Activated T-cell treated with anti-CD3 and anti-CD28 coated beads, Interleukin-2, amount 50 U/mL, for 72 hours (primary cell): ENCODE measurements around the gene CDC14C. TPM values are rescaled to one million over a fixed set of nuclear protein-coding genes. Genes with fewer than 3 reads are reported as not detected.
"Not testable (repeated sequence)": the region's sequence is repeated elsewhere in the genome, so short reads cannot be mapped to it uniquely, and the experiment has no call there.

Source experiments
- ATAC-seq, 2 donors: fragments of 150-1000 bp; cut with Tn5 transposase; replicated peaks in 1 of 2; 2 replicates each; pipeline ENCODE4 v1.10.0; 2021; ENCODE audit warnings: moderate library complexity in 2 of 2, mild to moderate bottlenecking in 1 of 2
- DNase-seq, 2 donors: peaks; one replicate each; pipeline ENCODE4 v3.0.0; 2021 to 2022; ENCODE audit warnings: mixed read lengths in 1 of 2
- H3K27ac Mint-ChIP-seq: one replicate; pipeline ENCODE4 v1.8.0; 2022; ENCODE audit warnings: mild to moderate bottlenecking, moderate library complexity, mixed read lengths
- H3K27me3 Mint-ChIP-seq: one replicate; pipeline ENCODE4 v1.8.0; 2022; ENCODE audit warnings: low read depth, mixed read lengths
- H3K36me3 Mint-ChIP-seq, 2 donors: one replicate each; pipeline ENCODE4 v1.8.0; 2022; ENCODE audit warnings: mixed read lengths in 2 of 2, mild to moderate bottlenecking in 1 of 2; ENCODE audit not compliant: insufficient read depth in 2 of 2
- H3K4me1 Mint-ChIP-seq: one replicate; pipeline ENCODE4 v1.8.0; 2022; ENCODE audit warnings: low read depth, mixed read lengths
- H3K4me3 Mint-ChIP-seq, 2 donors: one replicate each; pipeline ENCODE4 v1.8.0; 2022; ENCODE audit warnings: mild to moderate bottlenecking in 2 of 2, mixed read lengths in 2 of 2, moderate library complexity in 2 of 2
- H3K9me3 Mint-ChIP-seq, 2 donors: one replicate each; pipeline ENCODE4 v1.8.0; 2022; ENCODE audit warnings: mixed read lengths in 2 of 2
- total RNA-seq, 2 donors: library from RNA; stranded (reverse); gene quantifications; one replicate each; pipeline ENCODE4 v1.2.3, GENCODE V29; 2022

Gene CDC14C
- total RNA-seq, result not detected

DNA sequence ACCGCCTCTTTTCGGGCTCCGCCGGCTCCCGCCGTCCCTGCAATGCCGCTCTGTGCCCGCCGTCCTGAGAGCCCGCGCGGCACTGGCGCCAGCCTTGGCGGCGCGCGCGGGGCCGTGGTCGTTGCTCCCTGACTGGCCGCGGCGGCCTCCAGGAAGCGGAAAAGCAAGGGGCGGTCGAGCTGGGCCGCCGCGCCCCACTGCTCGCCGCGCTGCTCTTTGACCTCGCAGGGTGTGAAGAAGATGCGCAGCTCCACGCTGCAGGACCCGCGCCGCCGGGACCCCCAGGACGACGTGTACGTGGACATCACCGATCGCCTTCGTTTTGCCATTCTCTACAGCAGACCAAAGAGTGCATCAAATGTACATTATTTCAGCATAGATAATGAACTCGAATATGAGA, at the start of gene CDC14C:
CDC14C (plus strand) TSS at position 115 of the 400 bp plus-strand sequence; CDS start at position 241, 126 bp downstream.
- Mint-ChIP-seq H3K4me1 (no peaks in the 10 kb centered on the region), H3K9me3 (no peaks in the 10 kb centered on the region), H3K27me3 (no peaks in the 10 kb centered on the region), H3K4me3 (no peak within 1 kb of the TSS), H3K27ac (no peak within 1 kb of the TSS), H3K36me3 (no peaks in the 10 kb centered on the region)
- DNase-seq, result no peak
- ATAC-seq, result no peak

DNA sequence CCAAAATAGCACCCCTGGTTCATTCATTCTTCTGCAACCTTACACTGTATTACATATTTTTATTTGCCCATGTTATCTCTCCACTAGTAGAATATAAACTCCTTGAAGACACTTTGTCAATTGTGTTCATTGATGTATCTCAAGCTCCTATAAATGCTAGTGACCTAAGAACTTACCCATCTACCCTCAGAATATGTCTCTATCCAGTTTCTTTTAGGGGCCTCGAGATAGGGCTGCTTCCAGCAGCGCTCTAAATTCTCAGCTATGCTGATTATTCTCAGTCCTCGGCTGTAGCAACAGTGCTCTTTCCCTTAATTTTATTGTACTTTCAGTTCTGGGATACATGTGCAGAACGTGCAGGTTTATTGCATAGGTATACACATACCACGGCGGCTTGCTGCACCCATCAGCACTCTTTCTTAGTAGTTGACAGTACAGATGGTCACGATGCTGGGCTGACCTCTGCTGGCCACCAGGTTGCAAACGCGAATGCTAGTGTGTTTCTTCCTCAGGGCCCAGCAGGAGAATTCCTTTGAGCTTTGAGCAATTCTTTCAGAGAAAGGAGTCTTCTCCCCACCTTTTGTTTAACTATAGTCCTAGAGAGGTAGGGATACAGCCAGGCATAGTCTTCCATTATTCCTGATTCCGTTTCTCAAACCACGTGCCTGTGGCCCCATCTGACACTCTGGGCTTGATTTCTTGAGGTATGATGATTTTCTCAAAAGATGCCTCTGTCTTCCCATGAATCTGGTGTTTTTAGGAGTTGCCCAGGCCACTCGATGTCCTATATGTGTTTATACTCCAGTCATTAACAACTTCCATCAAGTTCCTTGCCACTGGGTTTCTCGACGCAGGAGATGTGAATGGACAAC, 49.1 kb upstream of the CDC14C start:
- Mint-ChIP-seq H3K27me3 (no peaks in the 10 kb centered on the region), H3K36me3 (no peaks in the 10 kb centered on the region), H3K4me3 (no peak overlapping the region), H3K27ac (no peak overlapping the region), H3K4me1 (no peaks in the 10 kb centered on the region), H3K9me3 (no peaks in the 10 kb centered on the region)
- ATAC-seq (no peak), DNase-seq (peak in 1 of 2 donors; percentile 3)

DNA sequence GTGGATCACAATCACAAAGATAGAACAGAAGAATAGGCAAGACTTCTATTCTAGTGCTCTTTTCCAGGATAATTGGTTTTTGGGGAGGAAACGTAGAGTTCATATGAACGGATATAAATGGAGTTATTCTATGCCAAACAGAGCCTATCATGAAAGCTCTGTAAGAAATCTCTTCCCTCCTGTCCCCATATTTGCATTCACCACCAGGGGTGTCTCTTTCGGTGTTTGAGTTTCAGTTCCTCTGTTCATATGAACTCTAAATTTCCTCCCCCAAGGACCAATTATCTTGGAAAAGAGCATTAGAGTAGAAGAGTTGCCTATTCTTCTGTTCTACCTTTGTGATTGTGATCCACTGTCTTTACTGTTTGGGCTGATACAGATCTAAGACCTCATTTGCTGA, 48.3 kb upstream of the CDC14C start:
- ATAC-seq (no peak), DNase-seq (no peak)
- H3K36me3 Mint-ChIP-seq, result no peaks in the 10 kb centered on the region
- H3K27ac Mint-ChIP-seq, result no peak overlapping the region
- H3K4me3 Mint-ChIP-seq, result no peak overlapping the region
- no peaks in the 10 kb centered on the region for H3K27me3 Mint-ChIP-seq
- no peaks in the 10 kb centered on the region for H3K4me1 Mint-ChIP-seq
- no peaks in the 10 kb centered on the region for H3K9me3 Mint-ChIP-seq

DNA sequence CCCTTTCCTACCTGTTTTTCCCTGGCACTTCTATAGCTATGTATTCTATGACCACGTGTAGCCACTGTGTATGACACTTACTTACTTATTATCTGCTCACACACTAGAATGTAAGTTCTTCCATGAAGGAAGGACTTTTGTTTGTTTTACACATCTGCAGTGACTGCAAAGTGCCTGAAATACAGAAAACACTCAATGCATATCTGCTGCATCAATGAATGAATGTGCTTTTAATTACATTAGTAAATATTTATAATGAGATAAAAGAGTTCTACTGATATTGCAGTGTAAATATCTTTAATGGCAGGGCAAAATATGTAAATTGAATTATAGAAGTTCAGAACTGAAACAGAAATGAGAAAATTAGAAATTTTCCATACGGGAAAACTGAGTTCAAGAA, 43.5 kb upstream of the CDC14C start:
- no peaks in the 10 kb centered on the region for H3K36me3 Mint-ChIP-seq
- DNase-seq (no peak), ATAC-seq (no peak)
- no peaks in the 10 kb centered on the region for H3K27me3 Mint-ChIP-seq
- peaks cover 0 to 4% of the 10 kb centered on the region in 2 donors for H3K9me3 Mint-ChIP-seq
- H3K27ac Mint-ChIP-seq, result no peak overlapping the region
- no peaks in the 10 kb centered on the region for H3K4me1 Mint-ChIP-seq
- no peak overlapping the region for H3K4me3 Mint-ChIP-seq

DNA sequence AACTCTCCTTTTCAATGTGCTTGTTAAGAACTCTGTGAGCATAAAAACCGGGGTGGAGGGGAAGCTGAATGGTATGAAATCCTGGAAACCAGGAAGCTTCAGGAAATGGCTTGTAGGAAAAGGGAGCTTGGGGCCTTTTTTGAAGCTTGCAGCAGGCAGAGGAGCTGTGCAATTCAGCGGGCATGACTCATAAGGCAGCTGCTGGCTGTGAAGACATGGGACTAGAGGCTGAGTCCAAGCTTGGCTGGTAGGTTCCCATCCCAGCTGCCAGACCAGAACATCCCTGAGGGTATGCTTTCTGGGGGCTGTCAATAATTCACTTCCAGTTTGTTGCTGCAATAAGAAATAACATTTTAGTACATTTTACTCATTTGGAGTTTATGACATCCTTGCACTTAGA, 36.8 kb upstream of the CDC14C start:
- H3K4me3 Mint-ChIP-seq, result no peak overlapping the region
- no peaks in the 10 kb centered on the region for H3K4me1 Mint-ChIP-seq
- no peak for ATAC-seq
- no peaks in the 10 kb centered on the region for H3K27me3 Mint-ChIP-seq
- no peak overlapping the region for H3K27ac Mint-ChIP-seq
- DNase-seq, result no peak
- H3K36me3 Mint-ChIP-seq, result no peaks in the 10 kb centered on the region
- peaks cover 4% of the 10 kb centered on the region in 2 donors for H3K9me3 Mint-ChIP-seq

DNA sequence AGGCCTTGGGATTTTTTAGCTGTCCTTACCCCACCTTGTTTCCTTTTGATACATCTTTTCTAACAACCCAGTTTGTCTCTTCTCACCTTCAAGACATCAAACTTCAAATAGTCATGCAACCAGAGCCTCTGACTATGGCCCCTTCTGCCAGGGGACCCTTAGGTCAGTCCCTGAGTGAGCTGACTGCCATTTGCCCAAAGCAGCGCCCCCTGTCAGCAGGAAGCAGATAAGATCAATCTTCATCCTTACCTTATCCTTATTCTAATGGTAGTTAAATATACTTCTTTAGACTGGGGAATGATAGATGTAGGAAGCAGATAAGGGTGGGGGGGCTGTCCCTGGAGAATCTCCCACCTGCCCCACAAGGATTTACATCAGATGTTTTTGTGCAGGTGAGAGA, 29.8 kb upstream of the CDC14C start:
- no peaks in the 10 kb centered on the region for H3K4me1 Mint-ChIP-seq
- DNase-seq (no peak), ATAC-seq (no peak)
- H3K36me3 Mint-ChIP-seq, result no peaks in the 10 kb centered on the region
- H3K4me3 Mint-ChIP-seq, result no peak overlapping the region
- H3K27ac Mint-ChIP-seq, result no peak overlapping the region
- H3K27me3 Mint-ChIP-seq, result no peaks in the 10 kb centered on the region
- H3K9me3 Mint-ChIP-seq, result peaks cover 1 to 2% of the 10 kb centered on the region in 2 donors

DNA sequence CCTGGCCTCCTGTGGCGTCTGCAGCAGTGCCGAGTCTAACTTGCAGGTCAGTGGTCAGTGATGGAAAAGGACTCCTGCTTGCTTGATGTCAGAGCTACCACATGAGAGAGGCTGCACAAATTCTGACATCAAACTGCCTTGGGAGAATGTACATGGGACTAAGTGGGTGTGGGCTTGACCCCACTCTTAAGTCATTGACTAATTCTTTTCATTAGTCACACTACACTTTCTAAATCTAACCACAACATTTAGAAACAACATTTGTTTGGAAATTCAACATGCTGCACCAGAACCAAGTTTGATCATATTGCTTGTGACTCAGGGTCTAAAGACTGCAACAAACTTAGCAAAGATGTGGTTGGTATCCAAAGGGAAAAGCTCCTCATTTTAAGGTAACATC, 24.4 kb upstream of the CDC14C start:
- Mint-ChIP-seq H3K27ac (no peak overlapping the region), H3K4me3 (no peak overlapping the region), H3K4me1 (no peaks in the 10 kb centered on the region), H3K9me3 (peaks cover 2 to 4% of the 10 kb centered on the region in 2 donors), H3K36me3 (no peaks in the 10 kb centered on the region), H3K27me3 (no peaks in the 10 kb centered on the region)
- ATAC-seq (no peak), DNase-seq (no peak)

DNA sequence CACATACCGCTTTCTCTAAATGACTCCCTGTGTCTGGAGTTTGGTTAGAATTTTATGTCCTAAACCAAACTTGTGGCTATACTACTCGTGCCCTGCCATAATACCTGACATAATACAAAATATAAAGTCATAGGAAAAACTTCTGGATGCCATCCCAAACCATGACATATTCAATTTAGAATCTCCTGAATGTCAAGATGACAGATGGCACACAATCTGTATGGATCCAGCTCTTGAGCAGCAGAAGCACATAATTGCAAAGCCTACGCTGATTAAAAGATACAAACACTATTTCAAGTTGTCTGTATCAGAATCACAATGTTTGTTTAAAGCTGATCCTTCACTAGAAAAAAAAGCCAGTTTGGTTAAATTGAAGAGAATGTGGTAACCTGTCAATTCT, 22.4 kb upstream of the CDC14C start:
- Mint-ChIP-seq H3K4me3 (no peak overlapping the region), H3K9me3 (peaks cover 4% of the 10 kb centered on the region in 2 donors), H3K27me3 (no peaks in the 10 kb centered on the region), H3K27ac (no peak overlapping the region), H3K4me1 (no peaks in the 10 kb centered on the region), H3K36me3 (no peaks in the 10 kb centered on the region)
- ATAC-seq (no peak), DNase-seq (no peak)

DNA sequence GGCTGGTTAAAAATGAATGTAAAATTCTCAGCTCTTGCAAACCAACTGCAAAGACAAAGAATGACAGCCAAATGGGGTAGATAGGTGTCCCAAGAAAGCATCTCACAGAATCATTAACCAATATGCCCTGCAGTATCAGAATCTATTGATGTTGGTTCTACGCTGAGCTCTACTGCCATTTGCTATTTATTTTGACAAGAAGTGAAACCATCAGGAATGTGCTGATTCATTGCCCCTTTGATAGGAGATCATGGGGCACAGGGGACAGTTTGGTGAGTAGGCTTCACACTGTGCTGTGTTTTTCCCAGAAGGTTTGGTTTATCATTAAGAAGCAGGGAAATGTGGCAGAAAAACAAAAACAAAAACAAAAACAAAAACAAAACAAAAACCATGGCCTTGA, 19.4 kb upstream of the CDC14C start:
- H3K4me3 Mint-ChIP-seq, result no peak overlapping the region
- H3K27me3 Mint-ChIP-seq, result no peaks in the 10 kb centered on the region
- H3K9me3 Mint-ChIP-seq, result peaks cover 7 to 9% of the 10 kb centered on the region in 2 donors
- no peaks in the 10 kb centered on the region for H3K4me1 Mint-ChIP-seq
- no peak for DNase-seq
- H3K27ac Mint-ChIP-seq, result no peak overlapping the region
- ATAC-seq, result no peak
- H3K36me3 Mint-ChIP-seq, result peaks cover 0 to 2% of the 10 kb centered on the region in 2 donors

DNA sequence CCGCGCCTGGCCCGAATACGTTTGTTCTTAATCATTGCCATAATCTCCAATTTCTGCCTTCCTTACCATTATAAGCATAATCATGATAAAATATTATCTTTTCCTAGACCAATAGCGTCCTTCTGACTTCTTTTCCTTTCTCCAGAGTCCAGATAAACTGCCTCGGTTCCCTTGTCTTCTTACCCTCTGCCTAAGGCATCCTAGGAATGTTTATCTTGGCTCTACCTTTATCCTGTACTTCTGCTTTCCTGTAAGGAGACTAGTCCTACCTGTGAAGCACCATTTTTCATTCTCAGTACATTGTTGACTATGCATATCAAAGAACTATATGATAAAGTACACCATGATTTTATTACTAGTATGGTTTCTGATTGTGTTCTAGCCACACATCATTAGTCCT, 18.7 kb upstream of the CDC14C start:
- ATAC-seq, H3K36me3 Mint-ChIP-seq, H3K4me3 Mint-ChIP-seq, H3K27me3 Mint-ChIP-seq, DNase-seq, H3K27ac Mint-ChIP-seq, H3K9me3 Mint-ChIP-seq, H3K4me1 Mint-ChIP-seq: not testable (repeated sequence)

DNA sequence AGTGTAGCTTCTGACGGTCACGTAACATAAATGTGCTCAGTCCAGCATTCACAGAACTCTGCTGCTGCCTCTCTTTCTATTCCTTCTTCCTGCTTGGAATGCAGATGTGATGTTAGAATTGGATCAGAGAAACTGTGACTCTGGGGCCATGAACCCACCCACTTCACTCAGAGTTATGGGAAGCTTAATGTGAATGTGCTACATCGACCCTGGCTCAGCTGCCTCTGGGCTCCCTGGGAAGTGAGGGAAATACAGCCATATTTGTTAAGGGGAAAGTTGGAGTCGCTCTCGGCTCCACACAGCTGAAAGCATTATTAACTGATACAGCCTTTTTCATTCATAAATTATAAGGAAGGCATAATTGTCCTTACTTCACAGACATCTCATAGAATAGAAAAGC, 14.5 kb upstream of the CDC14C start:
- not testable (repeated sequence) for ATAC-seq, H3K4me1 Mint-ChIP-seq

DNA sequence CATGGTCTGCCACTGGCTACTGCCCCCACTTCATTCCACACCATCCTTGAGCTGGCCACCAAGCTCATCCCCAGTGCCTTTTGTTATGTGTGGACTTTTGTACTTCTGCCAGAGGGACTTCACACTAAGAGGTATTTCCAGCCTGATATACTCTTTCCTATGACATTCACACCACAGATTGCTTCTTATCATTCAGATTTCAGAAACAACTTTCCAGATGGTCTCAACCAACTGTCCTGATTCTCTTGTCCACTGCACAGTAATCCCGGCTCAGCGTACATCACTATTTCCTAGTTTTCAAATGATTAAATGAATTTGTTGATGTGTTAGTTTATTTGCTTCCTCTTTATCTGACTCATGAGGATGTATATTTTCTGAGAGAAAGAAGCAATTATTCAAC, 7.1 kb downstream of the CDC14C start:
- Mint-ChIP-seq H3K27ac (no peak overlapping the region), H3K4me1 (no peaks in the 10 kb centered on the region), H3K9me3 (peaks cover 2 to 5% of the 10 kb centered on the region in 2 donors), H3K4me3 (no peak overlapping the region), H3K36me3 (no peaks in the 10 kb centered on the region), H3K27me3 (no peaks in the 10 kb centered on the region)
- DNase-seq (no peak), ATAC-seq (no peak)

More for the DNA sequence above, 14.5 kb upstream of the CDC14C start:
- H3K27ac Mint-ChIP-seq, H3K36me3 Mint-ChIP-seq, H3K4me3 Mint-ChIP-seq, H3K27me3 Mint-ChIP-seq, DNase-seq: not testable (repeated sequence)
- H3K9me3 Mint-ChIP-seq, result peaks cover 9 to 14% of the 10 kb centered on the region in 2 donors

DNA sequence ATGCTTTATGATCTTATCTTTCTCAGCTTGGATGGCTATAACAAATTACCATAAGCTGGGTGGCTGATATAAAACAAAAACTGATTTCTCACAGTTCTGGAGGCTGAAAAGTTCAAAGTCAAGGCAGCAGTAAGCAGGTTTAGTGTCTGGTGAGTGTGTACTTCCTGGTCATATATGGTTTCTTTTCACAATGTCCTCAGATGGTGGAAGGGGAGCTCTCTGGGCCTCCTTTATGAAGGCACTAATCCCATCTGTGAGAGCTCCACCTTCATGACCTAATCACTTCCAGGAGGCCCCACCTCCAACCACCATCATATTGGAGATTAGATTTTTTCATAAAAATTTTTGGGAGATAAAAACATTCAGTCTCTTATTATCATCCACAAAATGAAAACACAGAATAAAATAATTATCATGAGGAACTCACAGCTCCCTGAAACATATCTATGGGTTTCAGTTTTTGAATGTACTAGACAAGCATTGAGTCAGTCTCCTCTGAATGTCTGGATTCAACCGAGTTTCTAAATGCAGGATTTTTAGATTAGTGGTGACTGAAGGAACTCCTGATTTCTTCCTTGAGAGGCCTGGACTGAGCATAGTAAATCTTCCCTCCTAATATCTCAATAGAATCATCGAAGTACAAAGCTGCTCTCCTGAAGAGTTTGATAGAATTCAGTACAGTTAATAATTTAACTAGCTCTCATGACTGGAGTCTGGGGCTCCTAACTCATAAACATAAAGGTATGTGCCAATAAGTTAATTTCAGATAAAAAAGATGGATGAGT, 8.0 kb downstream of the CDC14C start:
- Mint-ChIP-seq H3K36me3 (no peaks in the 10 kb centered on the region), H3K27me3 (no peaks in the 10 kb centered on the region), H3K9me3 (peaks cover 2 to 5% of the 10 kb centered on the region in 2 donors), H3K27ac (no peak overlapping the region), H3K4me3 (no peak overlapping the region), H3K4me1 (no peaks in the 10 kb centered on the region)
- no peak for DNase-seq
- no peak for ATAC-seq
